RWPE2 (cell line): Measurements from ENCODE around the gene DNAJC28.

ENCODE experiments used
- ATAC-seq: fragments of 200-7000 bp; cut with Tn5 transposase; 3 replicates; pipeline ENCODE4 v1.9.1; 2021; ENCODE audit warnings: low read depth
- DNase-seq: peaks from one replicate; pipeline ENCODE4 v3.0.0-alpha.2; 2020; ENCODE audit warnings: low spot score
- H3K27ac ChIP-seq: fragments of 450-650 bp; 2 replicates; pipeline ENCODE4 v1.5.1; 2017; ENCODE audit warnings: mild to moderate bottlenecking; ENCODE audit not compliant: poor library complexity, severe bottlenecking
- H3K27me3 ChIP-seq: fragments of 250-450 bp; sonication (Bioruptor Pico); 2 replicates; pipeline ENCODE4 v1.5.1; 2021; ENCODE audit warnings: mild to moderate bottlenecking, moderate library complexity; ENCODE audit not compliant: insufficient read depth, poor library complexity, severe bottlenecking
- H3K36me3 ChIP-seq: fragments of 250-450 bp; sonication (Bioruptor Pico); 2 replicates; pipeline ENCODE4 v1.5.1; 2020; ENCODE audit warnings: low read depth, mild to moderate bottlenecking, moderate library complexity
- H3K4me1 ChIP-seq: fragments of 250-450 bp; sonication (Bioruptor Pico); 2 replicates; pipeline ENCODE4 v1.5.1; 2021; ENCODE audit warnings: mild to moderate bottlenecking, moderate library complexity; ENCODE audit not compliant: insufficient read depth, poor library complexity, severe bottlenecking
- H3K4me3 ChIP-seq: fragments of 250-450 bp; sonication (Bioruptor Pico); 2 replicates; pipeline ENCODE4 v1.5.1; 2021; ENCODE audit warnings: mild to moderate bottlenecking, moderate library complexity; ENCODE audit not compliant: severe bottlenecking
- H3K9me3 ChIP-seq: fragments of 250-450 bp; sonication (Bioruptor Pico); 2 replicates; pipeline ENCODE4 v1.5.1; 2021; ENCODE audit warnings: mild to moderate bottlenecking, moderate library complexity; ENCODE audit not compliant: severe bottlenecking
- CTCF ChIP-seq: fragments of 450-650 bp; IDR thresholded peaks from one replicate; pipeline ENCODE4 v1.5.1; 2017; ENCODE audit warnings: mild to moderate bottlenecking, moderate library complexity; ENCODE audit not compliant: poor library complexity, severe bottlenecking

DNAJC28 gene, protein sequence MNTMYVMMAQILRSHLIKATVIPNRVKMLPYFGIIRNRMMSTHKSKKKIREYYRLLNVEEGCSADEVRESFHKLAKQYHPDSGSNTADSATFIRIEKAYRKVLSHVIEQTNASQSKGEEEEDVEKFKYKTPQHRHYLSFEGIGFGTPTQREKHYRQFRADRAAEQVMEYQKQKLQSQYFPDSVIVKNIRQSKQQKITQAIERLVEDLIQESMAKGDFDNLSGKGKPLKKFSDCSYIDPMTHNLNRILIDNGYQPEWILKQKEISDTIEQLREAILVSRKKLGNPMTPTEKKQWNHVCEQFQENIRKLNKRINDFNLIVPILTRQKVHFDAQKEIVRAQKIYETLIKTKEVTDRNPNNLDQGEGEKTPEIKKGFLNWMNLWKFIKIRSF

DNA sequence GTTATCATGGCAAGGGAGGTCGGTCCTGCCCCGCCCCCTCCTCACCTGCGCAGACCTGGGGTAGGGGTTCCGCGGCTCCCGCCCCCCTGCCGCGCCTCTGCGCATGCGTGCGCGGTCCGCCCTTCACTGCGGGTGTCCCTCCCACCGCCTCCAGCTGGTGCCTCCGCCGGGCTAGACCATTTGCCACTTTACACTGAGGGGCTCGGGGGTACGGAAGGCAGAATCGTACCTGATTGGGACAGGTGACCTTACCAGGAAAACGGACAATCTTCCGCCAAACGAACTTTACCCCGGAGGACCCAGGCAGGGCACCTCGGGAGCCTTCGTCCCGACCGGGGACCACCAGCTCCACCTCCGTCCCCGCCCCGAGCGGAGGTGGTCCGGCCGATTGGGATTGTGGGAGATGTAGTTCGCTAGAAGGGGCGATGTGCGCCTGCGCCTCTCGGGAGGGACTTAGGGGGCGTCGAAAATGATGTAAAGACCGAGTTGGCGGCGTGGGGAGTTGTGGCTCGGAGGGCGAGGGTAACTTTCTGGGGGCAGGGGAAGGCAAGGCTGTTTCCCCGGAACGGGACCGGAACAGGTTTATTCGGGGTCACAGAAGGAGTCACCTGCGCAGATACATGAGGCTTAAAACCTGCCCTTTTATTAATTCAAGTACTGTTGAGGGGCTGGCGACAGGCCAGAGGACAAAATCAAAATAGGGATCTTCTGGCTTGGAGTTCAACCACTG lies at the start of gene DNAJC28:
DNAJC28 (minus strand) TSS at position 344 of the 730 bp plus-strand sequence. CDS start 2,323 bp downstream, outside the sequence.
- H3K36me3 ChIP-seq = no peaks in the 10 kb centered on the region
- peaks cover 4% of the 10 kb centered on the region for H3K4me1 ChIP-seq
- DNase-seq (peak; percentile 91), ATAC-seq (peak; percentile 97)
- peak within 1 kb of the TSS; percentile 83 for H3K4me3 ChIP-seq
- H3K27me3 ChIP-seq = no peaks in the 10 kb centered on the region
- H3K9me3 ChIP-seq = no peaks in the 10 kb centered on the region
- TF ChIP-seq CTCF = no peak
- H3K27ac ChIP-seq = peak within 1 kb of the TSS; percentile 12

- no peak for ATAC-seq
- H3K27me3 ChIP-seq = no peaks in the 10 kb centered on the region
- peaks cover 29% of the 10 kb centered on the region for H3K4me1 ChIP-seq
- H3K4me3 ChIP-seq = peak overlapping the region; percentile 67
- peaks cover 81% of the 10 kb centered on the region for H3K36me3 ChIP-seq
- peak overlapping the region; percentile 89 for H3K27ac ChIP-seq
- no peak for TF ChIP-seq CTCF
- H3K9me3 ChIP-seq = no peaks in the 10 kb centered on the region
- DNase-seq = no peak
Observed at GRCh38 chr21:33541105-33541711, 49.7 kb upstream of the DNAJC28 start.

GRCh38 chr21:33540711-33541104 lies 49.2 kb upstream of the DNAJC28 start:
- Histone ChIP-seq H3K4me3 (peak overlapping the region; percentile 67), H3K36me3 (peaks cover 81% of the 10 kb centered on the region), H3K27me3 (no peaks in the 10 kb centered on the region), H3K27ac (peak overlapping the region; percentile 89), H3K4me1 (peaks cover 25% of the 10 kb centered on the region), H3K9me3 (no peaks in the 10 kb centered on the region)
- no peak for DNase-seq
- TF ChIP-seq CTCF = no peak
- no peak for ATAC-seq

- peaks cover 81% of the 10 kb centered on the region for H3K36me3 ChIP-seq
- ATAC-seq = no peak
- H3K9me3 ChIP-seq = no peaks in the 10 kb centered on the region
- H3K27ac ChIP-seq = no peak overlapping the region
- H3K4me1 ChIP-seq = peaks cover 15% of the 10 kb centered on the region
- H3K4me3 ChIP-seq = no peak overlapping the region
- DNase-seq = no peak
- H3K27me3 ChIP-seq = no peaks in the 10 kb centered on the region
- no peak for TF ChIP-seq CTCF
Observed at GRCh38 chr21:33539616-33540015, 48.1 kb upstream of the DNAJC28 start.
